ENCODE results near the gene POLR1D.

POLR1D gene

DNA sequence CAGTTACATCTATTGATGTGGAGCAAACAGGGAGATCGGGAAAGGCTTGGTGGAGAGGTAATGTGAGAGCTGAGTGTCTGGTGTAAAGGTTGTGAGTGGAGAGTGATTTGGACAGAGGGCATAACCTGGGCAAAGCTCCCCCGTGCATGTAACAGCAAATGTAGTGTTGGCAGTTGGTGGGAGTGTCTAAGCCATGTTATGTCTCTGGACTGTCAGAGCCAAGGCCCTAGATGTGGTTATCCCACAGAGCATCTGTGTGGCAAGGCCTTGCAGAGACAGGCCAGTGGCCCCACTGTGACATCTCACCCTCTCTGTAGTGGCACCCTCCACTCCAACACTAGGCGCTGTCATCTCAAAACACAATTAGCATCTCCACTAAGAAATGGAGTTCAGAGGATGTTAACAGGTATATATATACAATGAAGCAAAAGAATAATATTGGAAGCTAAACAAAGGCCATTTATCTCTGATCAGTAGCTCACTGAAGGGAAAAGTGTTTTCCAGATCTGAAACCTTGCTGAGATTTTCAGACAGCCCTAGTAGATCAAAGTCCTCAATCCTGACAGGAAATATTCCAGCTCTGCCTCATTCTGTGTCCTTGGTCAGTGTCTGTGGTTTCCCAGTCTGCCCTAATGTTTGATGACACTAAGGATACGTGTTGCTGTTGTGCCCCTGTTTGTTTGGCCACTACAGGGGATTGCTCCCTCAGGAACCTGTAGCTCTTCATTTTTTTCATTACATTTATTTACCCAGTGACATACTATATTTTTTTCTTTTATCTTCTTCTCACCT, 20.2 kb downstream of the POLR1D start:
- no peak for DNase-seq

DNA sequence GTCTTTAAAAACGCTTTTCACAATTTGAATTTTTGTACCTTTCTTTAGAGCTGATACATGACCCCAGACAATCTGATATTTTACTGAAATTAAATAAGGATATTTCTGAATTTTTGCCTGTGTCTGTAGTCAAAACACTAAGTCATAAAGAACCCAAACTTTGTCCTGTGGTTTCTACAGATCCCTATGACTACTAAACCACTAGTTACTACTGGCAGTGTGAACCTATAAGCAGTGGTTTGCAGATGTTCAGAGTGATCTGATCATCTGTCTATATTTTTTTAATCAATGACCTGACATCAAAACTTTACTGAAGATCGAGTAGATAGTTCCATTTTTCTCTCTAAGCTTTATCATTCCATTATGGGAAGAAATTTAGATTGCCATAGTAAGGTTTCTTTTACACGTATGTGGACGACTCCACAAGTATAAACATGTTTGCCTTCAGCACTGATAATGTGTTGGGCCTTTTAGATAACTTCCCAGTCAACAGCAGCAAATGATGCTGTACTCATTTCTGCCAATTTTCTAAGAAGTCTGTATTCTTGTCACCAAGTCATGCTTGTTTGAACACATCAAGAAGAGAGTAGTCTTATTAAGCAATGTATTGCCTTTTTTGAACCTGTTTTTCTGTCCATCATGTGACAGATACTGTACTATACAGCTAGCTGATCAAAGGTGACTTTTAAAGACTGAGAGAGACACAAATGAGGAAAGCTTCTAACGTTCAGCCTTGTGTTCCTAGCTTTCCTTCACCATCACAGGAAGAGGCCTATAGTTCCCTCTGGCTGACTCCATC, 21.8 kb downstream of the POLR1D start:
- DNase-seq = no peak

DNA sequence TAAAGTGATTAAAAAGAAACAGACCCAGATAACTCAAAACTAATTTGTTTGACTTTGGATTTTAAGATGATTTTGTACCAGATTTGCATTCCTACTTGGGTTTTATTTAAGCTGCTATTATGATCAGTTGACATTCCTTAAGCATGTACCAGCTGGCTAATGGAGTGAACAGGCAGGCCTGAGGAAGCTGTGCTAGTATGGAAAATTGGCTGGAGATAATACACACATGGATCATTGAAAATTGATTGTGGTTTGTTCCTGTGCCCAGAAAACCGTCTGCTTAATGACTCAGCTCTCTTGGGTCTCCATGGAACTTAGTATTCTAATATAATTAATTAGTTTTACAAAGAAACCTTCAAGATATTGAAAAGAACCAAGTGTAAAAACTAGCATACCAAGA, 22.6 kb downstream of the POLR1D start:
- no peak for DNase-seq

- DNase-seq = no peak
Observed at GRCh38 chr13:27650312-27650711, 28.6 kb downstream of the POLR1D start.

DNA sequence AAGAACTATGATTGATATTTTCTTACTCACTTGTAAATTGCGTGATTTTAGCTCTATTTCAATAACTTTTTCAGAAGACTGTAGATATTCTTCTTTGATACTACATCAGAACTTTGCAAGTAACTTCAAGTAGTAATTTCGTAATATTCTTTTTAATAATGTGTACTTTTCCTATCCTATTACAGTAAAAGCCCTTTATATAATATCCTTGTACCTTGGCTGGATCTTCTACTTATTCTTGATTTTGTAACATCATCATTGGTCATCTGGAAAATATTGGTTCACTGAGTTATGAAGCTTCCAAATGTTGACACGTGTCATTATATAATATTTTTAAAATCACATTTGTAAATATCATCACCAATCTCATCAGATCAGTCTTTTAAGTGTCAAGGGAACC, 32.4 kb downstream of the POLR1D start:
- DNase-seq = no peak

DNA sequence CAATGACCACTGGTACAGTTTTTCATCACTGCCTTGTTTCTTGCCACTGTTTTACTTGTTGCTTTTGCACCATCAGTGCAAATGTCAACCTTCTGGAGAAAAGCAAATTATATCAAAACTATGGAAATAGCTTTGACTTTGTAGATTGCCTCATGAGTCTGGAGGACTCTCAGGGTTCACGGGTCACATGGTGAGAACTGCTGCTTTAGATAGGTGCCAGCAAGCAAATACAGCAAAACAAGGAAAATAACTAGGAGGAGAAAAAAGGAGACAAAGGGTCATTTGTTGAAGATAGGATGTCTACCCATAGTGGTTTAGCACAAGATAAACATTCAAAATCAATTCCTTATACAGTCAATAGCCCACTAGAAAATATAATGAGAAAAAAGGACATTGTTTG, 33.1 kb downstream of the POLR1D start:
- DNase-seq = no peak

- DNase-seq = no peak
Observed at GRCh38 chr13:27657724-27658123, 36.0 kb downstream of the POLR1D start.

GRCh38 chr13:27658546-27658945, 36.9 kb downstream of the POLR1D start:
- DNase-seq = no peak

GRCh38 chr13:27659145-27659865, 37.6 kb downstream of the POLR1D start:
- DNase-seq = no peak

GRCh38 chr13:27660511-27660910, 38.8 kb downstream of the POLR1D start:
- no peak for DNase-seq

DNA sequence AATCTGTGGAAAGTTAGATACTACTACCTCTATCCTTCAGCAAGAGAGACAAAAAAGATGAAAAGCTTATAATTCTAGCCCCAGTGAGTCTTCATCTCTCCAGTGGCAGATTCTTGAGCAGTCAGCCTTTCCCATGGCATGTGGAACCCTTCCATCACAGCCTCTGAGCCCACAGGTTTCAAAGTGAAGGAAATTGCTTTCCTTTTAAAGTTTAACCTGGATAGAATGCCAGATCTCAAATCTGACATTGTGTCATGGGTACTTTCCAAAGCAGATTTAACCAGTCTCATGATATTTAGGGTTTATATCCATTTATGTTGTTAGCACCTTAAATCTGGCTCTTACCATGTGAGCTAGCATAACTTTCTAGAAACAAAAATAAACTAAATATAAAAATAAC, 39.3 kb downstream of the POLR1D start:
- no peak for DNase-seq

- no peak for DNase-seq
Observed at GRCh38 chr13:27662738-27663470, 41.2 kb downstream of the POLR1D start.

DNA sequence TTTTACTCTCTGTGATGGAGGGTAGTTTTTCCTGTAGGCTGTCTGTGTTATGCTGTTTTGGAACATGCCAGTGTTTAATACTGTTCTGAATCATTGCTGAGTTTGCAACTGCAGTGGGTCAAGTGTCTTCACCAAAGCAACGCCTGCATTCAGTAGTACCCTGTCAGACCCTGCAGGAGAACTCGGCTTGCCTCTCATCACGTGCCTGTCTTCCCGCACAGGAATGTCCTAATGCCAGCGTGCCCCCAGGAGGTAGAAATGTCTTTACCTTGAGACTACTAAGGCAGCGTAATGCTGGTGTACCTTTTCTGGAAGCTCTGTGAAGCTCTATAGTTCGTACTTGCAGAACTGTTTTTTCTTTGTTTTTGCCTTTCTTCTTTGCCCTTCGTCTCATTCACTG, 42.3 kb downstream of the POLR1D start:
- no peak for DNase-seq

DNA sequence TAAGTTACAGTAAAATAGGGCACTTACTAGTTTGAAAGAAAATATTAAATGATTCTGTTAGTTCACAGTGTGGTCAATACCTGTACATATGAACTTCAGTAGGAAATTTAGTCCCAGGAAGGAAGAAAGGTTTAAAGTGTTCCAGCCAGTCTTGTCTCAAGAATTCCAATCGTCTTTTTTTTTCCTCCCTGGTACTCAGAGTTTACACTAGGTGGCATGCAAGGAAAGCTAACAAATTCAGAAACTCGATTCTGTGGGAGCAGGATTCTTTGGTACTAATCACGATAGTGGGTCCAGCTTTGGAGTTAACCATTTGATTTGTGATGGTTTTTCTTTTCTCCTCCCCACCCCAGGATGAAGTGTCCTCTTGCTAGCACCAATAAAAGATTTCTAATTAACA, 43.6 kb downstream of the POLR1D start:
- no peak for DNase-seq

DNA sequence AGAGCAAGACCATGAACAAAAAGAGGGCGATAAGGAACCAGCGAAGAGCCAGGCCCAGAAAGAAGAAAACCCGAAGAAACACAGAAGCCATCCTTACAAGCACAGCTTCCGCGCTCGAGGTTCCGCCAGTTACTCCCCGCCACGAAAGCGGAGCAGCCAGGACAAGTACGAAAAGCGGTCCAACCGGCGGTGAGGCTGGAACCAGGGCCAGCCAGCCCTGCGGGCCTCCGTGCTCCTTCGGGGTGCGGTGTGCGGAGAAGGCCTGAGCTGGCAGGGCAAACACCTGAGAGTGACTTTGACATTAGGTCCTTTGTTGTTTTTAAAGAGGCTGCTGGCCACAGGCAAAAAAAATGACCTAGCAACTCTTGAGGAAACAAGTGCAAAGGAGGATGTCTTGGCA, 44.1 kb downstream of the POLR1D start:
- DNase-seq = no peak

DNA sequence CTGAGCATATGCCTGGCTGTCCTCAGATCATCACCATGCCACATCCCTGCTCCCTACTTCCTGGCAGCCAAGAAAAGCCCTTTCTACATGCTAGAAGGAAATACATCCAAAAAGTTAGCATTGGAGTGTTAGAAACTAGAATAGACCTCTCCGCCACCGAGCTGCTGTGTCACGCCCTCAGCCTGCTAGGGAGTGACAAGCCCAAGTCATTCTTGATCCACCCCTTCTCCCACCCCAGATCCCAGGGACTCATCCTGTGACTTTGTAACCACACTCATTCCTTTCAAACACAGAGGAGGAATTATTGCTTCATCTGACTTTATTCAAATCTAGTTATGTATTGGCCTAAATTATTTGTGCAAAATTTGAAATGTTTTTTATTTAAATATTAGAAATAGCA, 45.3 kb downstream of the POLR1D start:
- no peak for DNase-seq

DNA sequence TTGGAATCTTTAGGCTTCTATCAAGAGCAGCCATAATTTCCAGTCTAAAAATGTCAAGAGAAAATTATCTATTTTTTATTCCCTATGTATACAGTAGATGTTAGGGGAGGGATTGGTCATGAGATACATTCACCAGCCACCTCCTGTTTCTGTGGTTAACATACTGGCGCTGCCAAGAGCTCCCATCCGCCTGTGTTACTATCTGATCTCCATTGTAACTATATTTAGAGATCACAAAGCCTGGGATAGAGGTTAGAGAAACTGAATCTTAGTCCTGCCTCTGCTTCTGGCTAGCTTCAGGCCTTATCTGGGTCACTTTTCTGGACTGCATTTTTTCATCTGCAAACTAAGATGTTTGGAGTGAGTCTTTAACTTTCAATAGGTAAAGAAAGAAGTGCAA, 46.3 kb downstream of the POLR1D start:
- DNase-seq = no peak

- DNase-seq = no peak
Observed at GRCh38 chr13:27670861-27671260, 49.2 kb downstream of the POLR1D start.

DNA sequence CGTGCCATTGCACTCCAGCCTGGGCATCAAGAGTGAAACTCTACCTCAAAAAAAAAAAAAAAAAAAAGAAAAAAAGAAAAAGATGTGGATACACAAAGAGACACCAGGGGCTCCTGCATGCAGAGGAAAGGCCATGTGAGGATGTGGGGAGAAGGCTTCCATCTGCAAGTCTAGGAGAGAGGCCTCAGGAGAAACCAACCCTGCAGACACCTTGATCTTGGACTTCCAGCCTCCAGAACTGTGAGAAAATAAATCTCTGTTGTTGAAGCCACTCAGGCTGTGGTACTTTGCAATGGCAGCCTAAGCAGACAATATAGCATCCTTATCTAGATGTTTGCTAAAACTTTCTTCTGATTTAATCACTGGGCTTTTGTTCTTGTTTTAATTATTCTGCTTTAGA, 50.3 kb downstream of the POLR1D start:
- DNase-seq = no peak
